Naive B cell (primary cell): ENCODE measurements around the gene HBG2. TPM values are rescaled to one million over a fixed set of nuclear protein-coding genes. Genes with fewer than 3 reads are reported as not detected.

Experiments
- ATAC-seq, 2 donors: fragments of 150-1000 bp; cut with Tn5 transposase; 2 replicates each; pipeline ENCODE4 v1.10.0; 2021; ENCODE audit warnings: low read depth in 2 of 2, mild to moderate bottlenecking in 2 of 2, moderate library complexity in 2 of 2
- DNase-seq: peaks from one replicate; pipeline ENCODE4 v3.0.0; 2022
- H3K27ac Mint-ChIP-seq, 6 donors: one replicate each; pipeline ENCODE4 v1.8.0; 2020 to 2022; ENCODE audit warnings: mild to moderate bottlenecking in 6 of 6, mixed read lengths in 6 of 6, moderate library complexity in 5 of 6, inconsistent platforms in 2 of 6
- H3K27me3 Mint-ChIP-seq, 3 donors: one replicate each; pipeline ENCODE4 v1.8.0; 2021 to 2022; ENCODE audit warnings: mixed read lengths in 3 of 3, mild to moderate bottlenecking in 1 of 3
- H3K36me3 Mint-ChIP-seq, 2 donors: one replicate each; pipeline ENCODE4 v1.8.0; 2020 to 2022; ENCODE audit warnings: mixed read lengths in 2 of 2, inconsistent platforms in 1 of 2, mild to moderate bottlenecking in 1 of 2
- H3K4me1 Mint-ChIP-seq, 3 donors: one replicate each; pipeline ENCODE4 v1.8.0; 2020 to 2022; ENCODE audit warnings: mixed read lengths in 3 of 3, inconsistent platforms in 1 of 3, mild to moderate bottlenecking in 1 of 3, moderate library complexity in 1 of 3
- H3K4me3 Mint-ChIP-seq, 8 donors: one replicate each; pipeline ENCODE4 v1.8.0; 2020 to 2022; ENCODE audit warnings: mild to moderate bottlenecking in 8 of 8, mixed read lengths in 8 of 8, moderate library complexity in 8 of 8, inconsistent platforms in 2 of 8
- H3K9me3 Mint-ChIP-seq, 7 donors: one replicate each; pipeline ENCODE4 v1.8.0; 2020 to 2022; ENCODE audit warnings: mixed read lengths in 7 of 7, mild to moderate bottlenecking in 5 of 7, inconsistent platforms in 2 of 7, moderate library complexity in 1 of 7
- polyA plus RNA-seq, 6 donors: library from polyadenylated mRNA; unstranded; fragments of 300-500 nt; fragmentation: Illumina TruSeq; gene quantifications; one replicate each; pipeline ENCODE4 v1.2.3, GENCODE V29; 2021; ENCODE audit warnings: low read depth in 6 of 6

Gene HBG2
- polyA plus RNA-seq, 6 donors from 2014 or later = 0.75 to 2.9 TPM; not detected in 4

GRCh38 chr11:5239046-5239445 is 15.5 kb downstream of the HBG2 start:
- Mint-ChIP-seq H3K36me3 (no peaks in the 10 kb centered on the region), H3K27me3 (peaks cover 4 to 16% (median 5%) of the 10 kb centered on the region in 3 donors), H3K9me3 (no peaks in the 10 kb centered on the region), H3K27ac (no peak overlapping the region), H3K4me3 (no peak overlapping the region), H3K4me1 (peaks cover 5 to 7% (median 7%) of the 10 kb centered on the region in 3 donors)
- no peak for DNase-seq
- no peak for ATAC-seq

DNA sequence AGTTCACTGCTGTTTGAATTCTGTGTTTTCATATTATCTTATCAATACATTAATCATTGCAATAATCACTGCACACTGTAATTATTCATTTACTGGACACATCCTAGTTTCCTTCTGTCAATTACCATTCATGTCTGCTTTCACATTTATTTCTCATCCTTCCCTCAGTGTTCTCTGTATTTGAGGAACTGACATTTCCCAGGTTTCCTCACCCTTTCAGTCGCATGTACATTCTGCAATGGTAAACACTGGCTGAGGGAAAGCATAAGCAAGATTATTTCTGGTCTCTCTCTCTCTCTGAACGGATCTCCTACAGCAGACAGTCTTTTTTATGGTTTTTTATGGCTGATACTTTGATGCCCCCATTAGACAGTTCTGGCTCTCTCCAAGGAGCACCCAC is 16.1 kb downstream of the HBG2 start:
- no peak overlapping the region for H3K27ac Mint-ChIP-seq

GRCh38 chr11:5237420-5237819 is 17.2 kb downstream of the HBG2 start:
- Mint-ChIP-seq H3K9me3 (no peaks in the 10 kb centered on the region), H3K27me3 (peaks cover 0 to 16% (median 5%) of the 10 kb centered on the region in 3 donors), H3K4me1 (peaks cover 5 to 8% (median 8%) of the 10 kb centered on the region in 3 donors), H3K36me3 (no peaks in the 10 kb centered on the region), H3K27ac (no peak overlapping the region), H3K4me3 (no peak overlapping the region)
- ATAC-seq = no peak
- DNase-seq = no peak

More for the DNA sequence above, 16.1 kb downstream of the HBG2 start:
- Mint-ChIP-seq H3K4me1 (peaks cover 5 to 8% (median 8%) of the 10 kb centered on the region in 3 donors), H3K9me3 (no peaks in the 10 kb centered on the region), H3K36me3 (no peaks in the 10 kb centered on the region), H3K4me3 (no peak overlapping the region), H3K27me3 (peaks cover 2 to 16% (median 5%) of the 10 kb centered on the region in 3 donors)
- DNase-seq (no peak), ATAC-seq (no peak)

- H3K36me3 Mint-ChIP-seq = no peaks in the 10 kb centered on the region
- peak overlapping the region in 1 of 8 donors; percentile 36 for H3K4me3 Mint-ChIP-seq
- H3K27me3 Mint-ChIP-seq = peaks cover 0 to 16% (median 5%) of the 10 kb centered on the region in 3 donors
- no peak for DNase-seq
- ATAC-seq = no peak
- H3K9me3 Mint-ChIP-seq = no peaks in the 10 kb centered on the region
- no peak overlapping the region for H3K27ac Mint-ChIP-seq
- peaks cover 5 to 8% (median 8%) of the 10 kb centered on the region in 3 donors for H3K4me1 Mint-ChIP-seq
These were observed 19.1 kb downstream of the HBG2 start for GRCh38 chr11:5235364-5236095.

- no peak within 1 kb of the TSS for H3K4me3 Mint-ChIP-seq
- H3K27ac Mint-ChIP-seq = no peak within 1 kb of the TSS
- H3K4me1 Mint-ChIP-seq = peaks cover 5 to 8% (median 8%) of the 10 kb centered on the region in 3 donors
- H3K9me3 Mint-ChIP-seq = no peaks in the 10 kb centered on the region
- peaks cover 0 to 16% (median 5%) of the 10 kb centered on the region in 3 donors for H3K27me3 Mint-ChIP-seq
- no peak for DNase-seq
- ATAC-seq = no peak
- no peaks in the 10 kb centered on the region for H3K36me3 Mint-ChIP-seq
These were observed 20.2 kb downstream of the HBG2 start, which contains the start of gene HBD for GRCh38 chr11:5234381-5234834. HBD (minus strand) TSS chr11:5234483; CDS start chr11:5234433, 50 bp downstream.

GRCh38 chr11:5233307-5233706 is 21.3 kb downstream of the HBG2 start:
- peaks cover 4 to 16% (median 5%) of the 10 kb centered on the region in 3 donors for H3K27me3 Mint-ChIP-seq
- no peaks in the 10 kb centered on the region for H3K9me3 Mint-ChIP-seq
- no peak overlapping the region for H3K4me3 Mint-ChIP-seq
- no peak overlapping the region for H3K27ac Mint-ChIP-seq
- no peaks in the 10 kb centered on the region for H3K36me3 Mint-ChIP-seq
- DNase-seq (no peak), ATAC-seq (no peak)
- peaks cover 5 to 8% (median 8%) of the 10 kb centered on the region in 3 donors for H3K4me1 Mint-ChIP-seq

- Mint-ChIP-seq H3K27me3 (peaks cover 4 to 16% (median 5%) of the 10 kb centered on the region in 3 donors), H3K9me3 (no peaks in the 10 kb centered on the region), H3K4me1 (peaks cover 5 to 8% (median 8%) of the 10 kb centered on the region in 3 donors), H3K36me3 (no peaks in the 10 kb centered on the region), H3K4me3 (no peak overlapping the region), H3K27ac (no peak overlapping the region)
- DNase-seq (no peak), ATAC-seq (no peak)
These were observed 21.8 kb downstream of the HBG2 start for GRCh38 chr11:5232821-5233220.

DNA sequence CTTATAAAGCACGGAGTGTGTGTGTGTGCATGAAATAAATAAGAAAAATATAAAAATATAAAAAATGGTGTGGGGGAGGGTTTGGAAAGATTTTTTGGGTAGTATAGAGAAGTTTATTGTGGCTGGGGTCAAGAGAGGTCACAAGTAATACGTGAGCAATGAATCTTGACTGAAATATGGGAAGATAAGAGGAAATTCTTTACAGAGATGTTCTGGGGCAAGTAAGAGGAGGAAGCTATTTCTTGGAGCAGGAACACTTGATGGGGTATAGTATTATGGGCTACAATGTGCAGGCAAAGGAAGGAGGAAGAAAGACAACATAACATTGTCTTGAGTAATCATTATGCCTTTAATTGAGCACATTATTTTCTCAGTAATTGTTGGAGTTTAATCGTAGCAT is 22.4 kb downstream of the HBG2 start:
- Mint-ChIP-seq H3K36me3 (no peaks in the 10 kb centered on the region), H3K4me3 (no peak overlapping the region), H3K9me3 (no peaks in the 10 kb centered on the region), H3K27ac (no peak overlapping the region), H3K4me1 (peaks cover 5 to 8% (median 8%) of the 10 kb centered on the region in 3 donors), H3K27me3 (peaks cover 4 to 11% (median 5%) of the 10 kb centered on the region in 3 donors)
- ATAC-seq (no peak), DNase-seq (no peak)

- H3K27ac Mint-ChIP-seq = no peak overlapping the region
- H3K4me3 Mint-ChIP-seq = no peak overlapping the region
These were observed 23.5 kb downstream of the HBG2 start for GRCh38 chr11:5231111-5231510.

DNA sequence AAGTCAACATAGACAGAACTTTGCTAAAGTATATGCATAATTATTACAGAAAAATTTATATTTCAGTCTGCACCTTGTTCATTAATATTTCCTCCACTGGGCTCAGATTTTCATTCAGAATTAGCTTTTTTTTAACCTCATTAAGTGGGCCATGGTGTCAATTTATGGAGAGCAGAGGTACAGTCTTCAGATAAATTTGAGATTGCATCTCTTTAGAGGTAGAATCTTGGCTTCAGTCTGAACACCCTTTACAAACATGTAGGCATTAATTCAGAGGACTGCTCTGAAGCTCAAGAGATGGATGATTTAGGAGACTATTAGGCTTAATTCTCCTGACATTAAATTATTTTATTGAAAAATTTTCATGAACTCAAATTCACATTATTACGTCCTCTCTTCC is 24.3 kb downstream of the HBG2 start:
- DNase-seq (no peak), ATAC-seq (no peak)
- peaks cover 3 to 4% (median 4%) of the 10 kb centered on the region in 3 donors for H3K27me3 Mint-ChIP-seq
- H3K9me3 Mint-ChIP-seq = no peaks in the 10 kb centered on the region
- H3K36me3 Mint-ChIP-seq = no peaks in the 10 kb centered on the region
- H3K27ac Mint-ChIP-seq = no peak overlapping the region
- no peak overlapping the region for H3K4me3 Mint-ChIP-seq
- H3K4me1 Mint-ChIP-seq = peaks cover 5 to 8% (median 7%) of the 10 kb centered on the region in 3 donors

More at GRCh38 chr11:5231111-5231510, 23.5 kb downstream of the HBG2 start:
- no peaks in the 10 kb centered on the region for H3K36me3 Mint-ChIP-seq
- H3K4me1 Mint-ChIP-seq = peaks cover 5 to 8% (median 8%) of the 10 kb centered on the region in 3 donors
- DNase-seq (no peak), ATAC-seq (no peak)
- H3K27me3 Mint-ChIP-seq = peaks cover 4 to 11% (median 5%) of the 10 kb centered on the region in 3 donors
- H3K9me3 Mint-ChIP-seq = no peaks in the 10 kb centered on the region

- DNase-seq (no peak), ATAC-seq (no peak)
- H3K27ac Mint-ChIP-seq = no peak overlapping the region
- peaks cover 0 to 6% (median 0%) of the 10 kb centered on the region in 3 donors for H3K27me3 Mint-ChIP-seq
- H3K9me3 Mint-ChIP-seq = no peaks in the 10 kb centered on the region
- H3K36me3 Mint-ChIP-seq = no peaks in the 10 kb centered on the region
- no peak overlapping the region for H3K4me3 Mint-ChIP-seq
- H3K4me1 Mint-ChIP-seq = peaks cover 5 to 8% (median 7%) of the 10 kb centered on the region in 3 donors
These were observed 24.8 kb downstream of the HBG2 start for GRCh38 chr11:5229796-5230195.

DNA sequence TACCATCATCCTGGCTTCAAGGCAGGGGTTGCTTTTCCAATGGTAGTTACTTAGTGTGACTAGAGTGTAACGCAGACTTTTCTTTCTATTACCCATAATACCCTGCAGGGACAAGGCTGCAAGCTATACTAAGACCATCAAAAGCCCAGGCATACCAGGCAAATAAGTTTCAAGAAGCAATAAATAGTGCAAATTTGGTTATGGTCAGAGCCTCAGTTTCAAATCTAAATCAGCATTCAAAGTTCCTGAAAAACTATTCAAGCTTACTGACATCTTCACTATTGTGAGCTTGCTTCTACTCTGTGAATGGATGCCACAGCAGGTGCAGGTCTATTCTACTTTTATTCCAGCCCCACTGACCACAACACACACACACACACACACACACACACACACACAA is 25.2 kb downstream of the HBG2 start:
- no peak for DNase-seq
- H3K27ac Mint-ChIP-seq = no peak overlapping the region
- H3K9me3 Mint-ChIP-seq = no peaks in the 10 kb centered on the region
- no peak for ATAC-seq
- peaks cover 2 to 4% (median 4%) of the 10 kb centered on the region in 3 donors for H3K4me1 Mint-ChIP-seq
- peaks cover 0 to 8% (median 0%) of the 10 kb centered on the region in 3 donors for H3K27me3 Mint-ChIP-seq
- H3K36me3 Mint-ChIP-seq = no peaks in the 10 kb centered on the region
- no peak overlapping the region for H3K4me3 Mint-ChIP-seq

GRCh38 chr11:5228124-5228523 is 26.5 kb downstream of the HBG2 start:
- H3K27ac Mint-ChIP-seq = no peak overlapping the region
- no peaks in the 10 kb centered on the region for H3K9me3 Mint-ChIP-seq

GRCh38 chr11:5227681-5228080 is 26.9 kb downstream of the HBG2 start:
- no peaks in the 10 kb centered on the region for H3K36me3 Mint-ChIP-seq
- ATAC-seq (no peak), DNase-seq (no peak)
- no peaks in the 10 kb centered on the region for H3K9me3 Mint-ChIP-seq
- no peak overlapping the region for H3K27ac Mint-ChIP-seq
- peaks cover 0 to 8% (median 0%) of the 10 kb centered on the region in 3 donors for H3K27me3 Mint-ChIP-seq
- H3K4me1 Mint-ChIP-seq = no peaks in the 10 kb centered on the region
- no peak overlapping the region for H3K4me3 Mint-ChIP-seq

More at GRCh38 chr11:5228124-5228523, 26.5 kb downstream of the HBG2 start:
- no peaks in the 10 kb centered on the region for H3K4me1 Mint-ChIP-seq
- DNase-seq = no peak
- H3K4me3 Mint-ChIP-seq = no peak overlapping the region
- H3K36me3 Mint-ChIP-seq = no peaks in the 10 kb centered on the region
- peaks cover 0 to 8% (median 0%) of the 10 kb centered on the region in 3 donors for H3K27me3 Mint-ChIP-seq
- no peak for ATAC-seq
